ENCODE data around the gene TENM3.

DNA sequence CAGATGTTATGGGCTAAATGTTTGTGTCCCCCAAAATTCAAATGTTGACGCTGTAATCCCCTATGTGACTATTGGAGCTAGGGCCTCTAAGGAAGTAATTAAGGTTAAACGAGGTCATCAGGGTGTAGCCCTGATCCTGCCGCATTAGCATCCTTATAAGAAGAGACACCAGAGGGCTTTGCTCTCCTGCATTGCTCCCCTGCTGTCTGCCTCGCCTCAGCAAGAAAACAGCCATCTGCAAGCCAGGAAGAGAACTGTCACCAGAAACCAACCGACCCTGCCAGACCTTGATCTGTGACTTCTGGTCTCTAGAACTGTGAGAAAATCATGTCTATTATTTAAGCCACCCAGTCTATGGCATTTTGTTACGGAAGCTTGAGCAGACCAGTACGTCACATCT lies 342.1 kb downstream of the TENM3 start:
- TF ChIP-seq CTCF (IDR thresholded peaks at IDR 0.05; ENCODE audit: low read depth, low read length) (no peak), EZH2phosphoT487 (IDR thresholded peaks at IDR 0.05; ENCODE audit: low read depth) (no peak)
